Measurements from ENCODE around the gene GBGT1. TPM values are rescaled to one million over a fixed set of nuclear protein-coding genes. Genes with fewer than 3 reads are reported as not detected.

The GBGT1 gene
- total RNA-seq, 1 donor from 2014 or later: 1.3 TPM

GRCh38 chr9:133168432-133168831 is 4.7 kb upstream of the GBGT1 start:
- H3K4me1 Mint-ChIP-seq (ENCODE audit: low read depth, unreplicated experiment): no peaks in the 10 kb centered on the region
- TF ChIP-seq CTCF (IDR thresholded peaks at IDR 0.05; ENCODE audit: partially characterized antibody, unreplicated experiment): no peak
- H3K27me3 Mint-ChIP-seq (ENCODE audit: unreplicated experiment): peaks cover 4% of the 10 kb centered on the region
- H3K27ac Mint-ChIP-seq (ENCODE audit: unreplicated experiment): no peak overlapping the region
- no peaks in the 10 kb centered on the region for H3K9me3 Mint-ChIP-seq (ENCODE audit: unreplicated experiment)
- no peak for DNase-seq
- H3K4me3 Mint-ChIP-seq (ENCODE audit: unreplicated experiment): no peak overlapping the region
- no peaks in the 10 kb centered on the region for H3K36me3 Mint-ChIP-seq (ENCODE audit: unreplicated experiment)

GRCh38 chr9:133167769-133168168 is 4.1 kb upstream of the GBGT1 start:
- Mint-ChIP-seq H3K36me3 (ENCODE audit: unreplicated experiment) (no peaks in the 10 kb centered on the region), H3K9me3 (ENCODE audit: unreplicated experiment) (no peaks in the 10 kb centered on the region), H3K27ac (ENCODE audit: unreplicated experiment) (no peak overlapping the region), H3K4me3 (ENCODE audit: unreplicated experiment) (no peak overlapping the region), H3K27me3 (ENCODE audit: unreplicated experiment) (peaks cover 4% of the 10 kb centered on the region), H3K4me1 (ENCODE audit: low read depth, unreplicated experiment) (no peaks in the 10 kb centered on the region)
- no peak for DNase-seq
- no peak for TF ChIP-seq CTCF (IDR thresholded peaks at IDR 0.05; ENCODE audit: partially characterized antibody, unreplicated experiment)

GRCh38 chr9:133167096-133167730 is 3.5 kb upstream of the GBGT1 start:
- no peak for TF ChIP-seq CTCF (IDR thresholded peaks at IDR 0.05; ENCODE audit: partially characterized antibody, unreplicated experiment)
- H3K27me3 Mint-ChIP-seq (ENCODE audit: unreplicated experiment): peaks cover 4% of the 10 kb centered on the region
- no peak overlapping the region for H3K4me3 Mint-ChIP-seq (ENCODE audit: unreplicated experiment)
- no peak overlapping the region for H3K27ac Mint-ChIP-seq (ENCODE audit: unreplicated experiment)
- H3K4me1 Mint-ChIP-seq (ENCODE audit: low read depth, unreplicated experiment): no peaks in the 10 kb centered on the region
- no peaks in the 10 kb centered on the region for H3K9me3 Mint-ChIP-seq (ENCODE audit: unreplicated experiment)
- H3K36me3 Mint-ChIP-seq (ENCODE audit: unreplicated experiment): no peaks in the 10 kb centered on the region
- no peak for DNase-seq

- no peaks in the 10 kb centered on the region for H3K36me3 Mint-ChIP-seq (ENCODE audit: unreplicated experiment)
- no peaks in the 10 kb centered on the region for H3K9me3 Mint-ChIP-seq (ENCODE audit: unreplicated experiment)
- H3K27me3 Mint-ChIP-seq (ENCODE audit: unreplicated experiment): peaks cover 5% of the 10 kb centered on the region
- H3K27ac Mint-ChIP-seq (ENCODE audit: unreplicated experiment): no peak overlapping the region
- H3K4me1 Mint-ChIP-seq (ENCODE audit: low read depth, unreplicated experiment): no peaks in the 10 kb centered on the region
- H3K4me3 Mint-ChIP-seq (ENCODE audit: unreplicated experiment): no peak overlapping the region
- no peak for TF ChIP-seq CTCF (IDR thresholded peaks at IDR 0.05; ENCODE audit: partially characterized antibody, unreplicated experiment)
- DNase-seq: no peak
Measured at GRCh38 chr9:133166392-133166791, 2.7 kb upstream of the GBGT1 start.

GRCh38 chr9:133165452-133165730 is 1.7 kb upstream of the GBGT1 start:
- Mint-ChIP-seq H3K4me3 (ENCODE audit: unreplicated experiment) (no peak overlapping the region), H3K9me3 (ENCODE audit: unreplicated experiment) (no peaks in the 10 kb centered on the region), H3K36me3 (ENCODE audit: unreplicated experiment) (no peaks in the 10 kb centered on the region), H3K27ac (ENCODE audit: unreplicated experiment) (no peak overlapping the region), H3K4me1 (ENCODE audit: low read depth, unreplicated experiment) (no peaks in the 10 kb centered on the region), H3K27me3 (ENCODE audit: unreplicated experiment) (peaks cover 9% of the 10 kb centered on the region)
- no peak for TF ChIP-seq CTCF (IDR thresholded peaks at IDR 0.05; ENCODE audit: partially characterized antibody, unreplicated experiment)
- DNase-seq: no peak

All from glutamatergic neuron (in vitro differentiated cells).